ENCODE results near the gene TAS2R30. TPM values are rescaled to one million over a fixed set of nuclear protein-coding genes. Genes with fewer than 3 reads are reported as not detected.

The TAS2R30 gene
- total RNA-seq, 1 donor from 2014 or later: 1.7 TPM

DNA sequence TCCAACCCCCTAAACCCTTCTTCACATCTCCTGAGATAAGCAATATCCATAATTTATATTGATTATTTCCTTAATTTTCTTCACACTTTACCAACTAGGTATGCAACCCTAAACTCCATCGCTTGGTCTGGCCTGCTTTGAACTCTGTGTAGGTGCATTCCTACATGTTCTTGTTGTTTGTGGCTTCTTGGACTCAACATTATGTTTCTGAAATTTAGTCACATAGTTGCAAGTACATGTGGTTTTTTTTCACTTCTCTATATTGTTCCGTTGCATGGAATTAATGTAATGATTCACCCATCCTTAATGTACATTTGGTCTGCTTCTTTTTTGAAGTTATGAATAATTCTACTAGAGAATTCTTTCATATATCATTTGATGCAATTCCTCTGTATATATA lies 1.6 kb upstream of the TAS2R30 start:
- no peaks in the 10 kb centered on the region for H3K9me3 ChIP-seq (ENCODE audit: insufficient read depth, low read depth, low read length)
- no peak overlapping the region for H2AFZ ChIP-seq (ENCODE audit: low read depth, low read length)
- H3K4me1 ChIP-seq (ENCODE audit: insufficient read depth, low read length): no peaks in the 10 kb centered on the region
- peaks cover 32% of the 10 kb centered on the region for H4K20me1 ChIP-seq (ENCODE audit: insufficient read depth, low read length)
- H3K4me2 ChIP-seq (ENCODE audit: low read length): no peak overlapping the region
- no peak overlapping the region for H3K27ac ChIP-seq (ENCODE audit: low read depth, low read length)
- no peaks in the 10 kb centered on the region for H3K27me3 Mint-ChIP-seq (ENCODE audit: low read depth, unreplicated experiment)
- H3K9me3 Mint-ChIP-seq (ENCODE audit: unreplicated experiment): no peaks in the 10 kb centered on the region
- no peak overlapping the region for H3K27ac Mint-ChIP-seq (ENCODE audit: unreplicated experiment)
- DNase-seq (ENCODE audit: low read depth): no peak
- FAIRE-seq: no peak
- H3K9ac ChIP-seq (ENCODE audit: low read length): no peak overlapping the region
- peaks cover 90% of the 10 kb centered on the region for H3K79me2 ChIP-seq (ENCODE audit: insufficient read depth, low read length)
- no peak overlapping the region for H3K4me3 Mint-ChIP-seq (ENCODE audit: unreplicated experiment)
- no peaks in the 10 kb centered on the region for H3K27me3 ChIP-seq (ENCODE audit: insufficient read depth, low read length)
- no peaks in the 10 kb centered on the region for H3K36me3 ChIP-seq (ENCODE audit: insufficient read depth, low read length)
- TF ChIP-seq CTCF (IDR thresholded peaks at IDR 0.05; ENCODE audit: insufficient read depth, low read depth, low read length) (no peak), EZH2 (IDR thresholded peaks at IDR 0.05; ENCODE audit: insufficient read depth, low read length) (no peak)
- no peak overlapping the region for H3K4me3 ChIP-seq (ENCODE audit: insufficient read depth, low read depth, low read length)
- peaks cover 5% of the 10 kb centered on the region for H3K36me3 Mint-ChIP-seq (ENCODE audit: low read depth, unreplicated experiment)
- H3K4me1 Mint-ChIP-seq (ENCODE audit: low read depth, unreplicated experiment): peaks cover 2% of the 10 kb centered on the region

DNA sequence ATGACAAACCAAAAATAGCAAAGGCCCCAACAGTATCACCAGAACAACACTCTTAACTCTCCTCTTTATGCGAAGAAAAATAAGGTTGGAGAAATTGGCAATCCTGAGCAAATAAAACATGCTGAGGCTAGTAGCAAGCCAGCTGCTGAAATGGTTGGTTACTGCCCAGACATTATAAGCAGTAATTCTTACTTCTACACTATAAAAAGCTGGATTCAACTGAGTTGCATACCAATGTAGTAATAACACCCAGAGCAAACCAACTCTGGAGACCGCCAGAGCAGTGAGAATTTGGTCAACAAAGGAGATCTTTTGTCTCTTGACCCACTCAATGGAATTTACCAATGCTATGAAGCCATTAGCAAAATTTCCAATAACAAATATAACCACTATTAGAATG lies 628 bp downstream of the TAS2R30 start:
- no peak overlapping the region for H3K4me3 ChIP-seq (ENCODE audit: insufficient read depth, low read depth, low read length)
- Mint-ChIP-seq H3K27ac (ENCODE audit: unreplicated experiment) (no peak overlapping the region), H3K27me3 (ENCODE audit: low read depth, unreplicated experiment) (no peaks in the 10 kb centered on the region), H3K4me3 (ENCODE audit: unreplicated experiment) (no peak overlapping the region), H3K4me1 (ENCODE audit: low read depth, unreplicated experiment) (peaks cover 2% of the 10 kb centered on the region), H3K36me3 (ENCODE audit: low read depth, unreplicated experiment) (peaks cover 9% of the 10 kb centered on the region), H3K9me3 (ENCODE audit: unreplicated experiment) (no peaks in the 10 kb centered on the region)
- no peak for TF ChIP-seq EZH2 (IDR thresholded peaks at IDR 0.05; ENCODE audit: insufficient read depth, low read length)
- peaks cover 93% of the 10 kb centered on the region for H3K79me2 ChIP-seq (ENCODE audit: insufficient read depth, low read length)
- H2AFZ ChIP-seq (ENCODE audit: low read depth, low read length): no peak overlapping the region
- H3K4me1 ChIP-seq (ENCODE audit: insufficient read depth, low read length): no peaks in the 10 kb centered on the region
- no peaks in the 10 kb centered on the region for H3K27me3 ChIP-seq (ENCODE audit: insufficient read depth, low read length)
- FAIRE-seq: no peak
- peaks cover 40% of the 10 kb centered on the region for H4K20me1 ChIP-seq (ENCODE audit: insufficient read depth, low read length)
- no peaks in the 10 kb centered on the region for H3K36me3 ChIP-seq (ENCODE audit: insufficient read depth, low read length)
- no peak overlapping the region for H3K9ac ChIP-seq (ENCODE audit: low read length)
- no peak for DNase-seq (ENCODE audit: low read depth)
- H3K4me2 ChIP-seq (ENCODE audit: low read length): no peak overlapping the region
- no peaks in the 10 kb centered on the region for H3K9me3 ChIP-seq (ENCODE audit: insufficient read depth, low read depth, low read length)
- H3K27ac ChIP-seq (ENCODE audit: low read depth, low read length): no peak overlapping the region

- Histone ChIP-seq H3K27me3 (ENCODE audit: insufficient read depth, low read length) (no peaks in the 10 kb centered on the region), H3K4me1 (ENCODE audit: insufficient read depth, low read length) (no peaks in the 10 kb centered on the region), H2AFZ (ENCODE audit: low read depth, low read length) (no peak overlapping the region), H4K20me1 (ENCODE audit: insufficient read depth, low read length) (peaks cover 40% of the 10 kb centered on the region), H3K36me3 (ENCODE audit: insufficient read depth, low read length) (no peaks in the 10 kb centered on the region), H3K27ac (ENCODE audit: low read depth, low read length) (no peak overlapping the region), H3K79me2 (ENCODE audit: insufficient read depth, low read length) (peaks cover 92% of the 10 kb centered on the region), H3K4me3 (ENCODE audit: insufficient read depth, low read depth, low read length) (no peak overlapping the region), H3K4me2 (ENCODE audit: low read length) (no peak overlapping the region), H3K9ac (ENCODE audit: low read length) (no peak overlapping the region), H3K9me3 (ENCODE audit: insufficient read depth, low read depth, low read length) (no peaks in the 10 kb centered on the region)
- no peak overlapping the region for H3K27ac Mint-ChIP-seq (ENCODE audit: unreplicated experiment)
- peaks cover 10% of the 10 kb centered on the region for H3K36me3 Mint-ChIP-seq (ENCODE audit: low read depth, unreplicated experiment)
- no peaks in the 10 kb centered on the region for H3K27me3 Mint-ChIP-seq (ENCODE audit: low read depth, unreplicated experiment)
- H3K9me3 Mint-ChIP-seq (ENCODE audit: unreplicated experiment): no peaks in the 10 kb centered on the region
- no peak for DNase-seq (ENCODE audit: low read depth)
- no peak overlapping the region for H3K4me3 Mint-ChIP-seq (ENCODE audit: unreplicated experiment)
- TF ChIP-seq CTCF (IDR thresholded peaks at IDR 0.05; ENCODE audit: insufficient read depth, low read depth, low read length): no peak
- TF ChIP-seq EZH2 (IDR thresholded peaks at IDR 0.05; ENCODE audit: insufficient read depth, low read length): no peak
- FAIRE-seq: no peak
- peaks cover 2% of the 10 kb centered on the region for H3K4me1 Mint-ChIP-seq (ENCODE audit: low read depth, unreplicated experiment)
Measured at GRCh38 chr12:11133162-11133561, 1.3 kb downstream of the TAS2R30 start.

Measured in astrocyte (in vitro differentiated cells and primary cell).